ENCODE measurements around the gene INPP5E. TPM values are rescaled to one million over a fixed set of nuclear protein-coding genes. Genes with fewer than 3 reads are reported as not detected.

Gene INPP5E
- total and polyA plus RNA-seq, 2 donors (not counting 1 experiment from before 2014, with no cell fraction given): 3.9 to 7.8 TPM

DNA sequence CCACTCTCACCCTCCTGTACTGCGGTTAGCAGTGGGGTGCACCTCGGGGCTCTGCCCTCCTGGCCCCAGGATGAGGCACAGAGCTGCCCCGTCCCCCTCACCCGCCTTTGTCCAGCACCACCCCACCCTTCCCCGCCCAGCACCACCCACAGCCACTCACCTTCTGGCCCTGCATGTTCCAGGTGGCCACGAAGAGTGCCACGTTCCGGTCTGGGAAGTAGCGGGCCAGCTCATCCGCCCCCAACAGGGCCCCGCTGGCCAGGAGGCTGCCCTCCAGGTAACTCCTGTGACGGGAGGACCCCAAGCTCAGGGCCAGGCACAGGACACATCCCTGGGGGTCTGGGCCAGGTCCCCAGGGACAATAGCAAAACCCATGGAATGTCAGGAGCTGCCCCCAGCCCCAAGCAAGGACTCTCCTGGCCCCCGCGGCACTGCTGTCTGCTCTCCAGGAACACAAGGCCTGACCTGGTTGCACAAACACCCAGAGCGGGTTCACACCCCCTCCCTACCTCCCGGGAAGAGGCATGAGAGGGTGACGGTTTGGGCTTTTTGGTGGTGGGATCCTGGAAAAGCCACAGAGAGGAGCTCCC, 5.0 kb downstream of the INPP5E start:
- Histone ChIP-seq H3K36me3 (ENCODE audit: control insufficient read depth, insufficient read depth, low read length) (peaks cover 19% of the 10 kb centered on the region), H4K20me1 (ENCODE audit: control insufficient read depth, extremely low read depth, insufficient read depth, low read length) (no peaks in the 10 kb centered on the region), H2AFZ (ENCODE audit: low read length) (no peak overlapping the region), H3K79me2 (ENCODE audit: control insufficient read depth, insufficient read depth, low read length) (peaks cover 42% of the 10 kb centered on the region), H3K9ac (ENCODE audit: insufficient read depth, low read length) (no peak overlapping the region), H3K4me3 (replicated peaks in 1 of 4; ENCODE audit: control extremely low read depth in 1 of 4, insufficient read depth in 1 of 4, low read depth in 3 of 4, low read length in 4 of 4) (no peak overlapping the region), H3K27me3 (ENCODE audit: control insufficient read depth, insufficient read depth, low read length) (no peaks in the 10 kb centered on the region), H3K4me1 (ENCODE audit: control insufficient read depth, extremely low read depth, insufficient read depth, low read length) (peaks cover 8% of the 10 kb centered on the region), H3K9me3 (ENCODE audit: control insufficient read depth, insufficient read depth, low read depth, low read length) (no peaks in the 10 kb centered on the region), H3K27ac (ENCODE audit: insufficient read depth, low read length) (no peak overlapping the region), H3K4me2 (ENCODE audit: extremely low read depth, insufficient read depth, low read length) (no peak overlapping the region)
- no peak for DNase-seq (ENCODE audit: low read depth in 2 of 2)
- no peak for TF ChIP-seq EZH2 (IDR thresholded peaks at IDR 0.05; ENCODE audit: low read length, missing control alignments)
- TF ChIP-seq, protein P1, sequence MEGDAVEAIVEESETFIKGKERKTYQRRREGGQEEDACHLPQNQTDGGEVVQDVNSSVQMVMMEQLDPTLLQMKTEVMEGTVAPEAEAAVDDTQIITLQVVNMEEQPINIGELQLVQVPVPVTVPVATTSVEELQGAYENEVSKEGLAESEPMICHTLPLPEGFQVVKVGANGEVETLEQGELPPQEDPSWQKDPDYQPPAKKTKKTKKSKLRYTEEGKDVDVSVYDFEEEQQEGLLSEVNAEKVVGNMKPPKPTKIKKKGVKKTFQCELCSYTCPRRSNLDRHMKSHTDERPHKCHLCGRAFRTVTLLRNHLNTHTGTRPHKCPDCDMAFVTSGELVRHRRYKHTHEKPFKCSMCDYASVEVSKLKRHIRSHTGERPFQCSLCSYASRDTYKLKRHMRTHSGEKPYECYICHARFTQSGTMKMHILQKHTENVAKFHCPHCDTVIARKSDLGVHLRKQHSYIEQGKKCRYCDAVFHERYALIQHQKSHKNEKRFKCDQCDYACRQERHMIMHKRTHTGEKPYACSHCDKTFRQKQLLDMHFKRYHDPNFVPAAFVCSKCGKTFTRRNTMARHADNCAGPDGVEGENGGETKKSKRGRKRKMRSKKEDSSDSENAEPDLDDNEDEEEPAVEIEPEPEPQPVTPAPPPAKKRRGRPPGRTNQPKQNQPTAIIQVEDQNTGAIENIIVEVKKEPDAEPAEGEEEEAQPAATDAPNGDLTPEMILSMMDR (conservative IDR thresholded peaks at IDR 0.05 in 1 of 2, IDR thresholded peaks at IDR 0.05 in 1 of 2; ENCODE audit: low read depth in 1 of 2, low read length in 2 of 2): no peak

- DNase-seq (ENCODE audit: low read depth in 2 of 2): no peak
- Histone ChIP-seq H4K20me1 (ENCODE audit: control insufficient read depth, extremely low read depth, insufficient read depth, low read length) (no peaks in the 10 kb centered on the region), H3K4me1 (ENCODE audit: control insufficient read depth, extremely low read depth, insufficient read depth, low read length) (peaks cover 8% of the 10 kb centered on the region), H3K27me3 (ENCODE audit: control insufficient read depth, insufficient read depth, low read length) (no peaks in the 10 kb centered on the region), H3K79me2 (ENCODE audit: control insufficient read depth, insufficient read depth, low read length) (peaks cover 41% of the 10 kb centered on the region), H3K9ac (ENCODE audit: insufficient read depth, low read length) (no peak overlapping the region), H2AFZ (ENCODE audit: low read length) (no peak overlapping the region), H3K4me2 (ENCODE audit: extremely low read depth, insufficient read depth, low read length) (no peak overlapping the region), H3K9me3 (ENCODE audit: control insufficient read depth, insufficient read depth, low read depth, low read length) (no peaks in the 10 kb centered on the region), H3K4me3 (replicated peaks in 1 of 4; ENCODE audit: control extremely low read depth in 1 of 4, insufficient read depth in 1 of 4, low read depth in 3 of 4, low read length in 4 of 4) (no peak overlapping the region), H3K36me3 (ENCODE audit: control insufficient read depth, insufficient read depth, low read length) (peaks cover 25% of the 10 kb centered on the region), H3K27ac (ENCODE audit: insufficient read depth, low read length) (no peak overlapping the region)
- TF ChIP-seq EZH2 (IDR thresholded peaks at IDR 0.05; ENCODE audit: low read length, missing control alignments): no peak
- TF ChIP-seq, protein P1 (conservative IDR thresholded peaks at IDR 0.05 in 1 of 2, IDR thresholded peaks at IDR 0.05 in 1 of 2; ENCODE audit: low read depth in 1 of 2, low read length in 2 of 2): no peak
These were observed 5.6 kb downstream of the INPP5E start for GRCh38 chr9:136433849-136434579.

DNA sequence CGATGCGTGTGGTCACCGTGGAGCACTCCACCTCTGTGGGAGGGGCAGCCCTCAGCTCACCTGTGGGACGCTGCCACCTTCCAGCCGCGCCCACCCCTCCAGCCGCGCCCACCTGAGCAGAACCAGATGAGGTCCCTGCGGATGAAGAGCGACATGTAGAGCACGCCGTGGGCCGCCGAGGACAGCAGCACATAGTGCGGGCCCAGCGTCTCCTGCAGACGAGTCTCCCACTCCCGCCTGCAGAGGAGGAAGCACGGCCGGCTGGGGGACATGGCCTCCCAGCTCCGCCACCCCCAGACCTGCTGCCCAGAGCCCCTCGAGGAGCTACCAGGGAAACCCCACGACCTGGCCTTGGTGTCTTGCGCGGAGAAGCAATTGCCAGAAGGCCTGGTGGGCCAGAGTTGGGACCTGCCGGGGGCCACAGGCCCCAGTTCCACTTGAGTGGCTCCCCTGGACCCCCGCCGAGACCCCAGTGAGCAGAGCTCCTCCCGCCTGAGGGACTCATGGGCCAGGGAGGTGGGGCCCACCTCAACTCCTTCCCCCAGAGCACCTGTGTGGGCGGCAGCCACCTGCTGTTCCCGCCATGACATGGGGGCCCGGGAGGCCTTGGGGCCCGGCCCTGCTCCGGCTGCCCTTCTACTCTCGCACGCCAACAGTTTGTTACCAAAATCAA, 6.5 kb downstream of the INPP5E start:
- no peaks in the 10 kb centered on the region for H3K9me3 ChIP-seq (ENCODE audit: control insufficient read depth, insufficient read depth, low read depth, low read length)
- TF ChIP-seq EZH2 (IDR thresholded peaks at IDR 0.05; ENCODE audit: low read length, missing control alignments): no peak
- TF ChIP-seq, protein P1 (conservative IDR thresholded peaks at IDR 0.05 in 1 of 2, IDR thresholded peaks at IDR 0.05 in 1 of 2; ENCODE audit: low read depth in 1 of 2, low read length in 2 of 2): no peak
- H3K4me1 ChIP-seq (ENCODE audit: control insufficient read depth, extremely low read depth, insufficient read depth, low read length): peaks cover 8% of the 10 kb centered on the region
- H3K36me3 ChIP-seq (ENCODE audit: control insufficient read depth, insufficient read depth, low read length): peaks cover 28% of the 10 kb centered on the region
- no peaks in the 10 kb centered on the region for H4K20me1 ChIP-seq (ENCODE audit: control insufficient read depth, extremely low read depth, insufficient read depth, low read length)
- no peak for DNase-seq (ENCODE audit: low read depth in 2 of 2)
- peaks cover 33% of the 10 kb centered on the region for H3K79me2 ChIP-seq (ENCODE audit: control insufficient read depth, insufficient read depth, low read length)
- H3K27ac ChIP-seq (ENCODE audit: insufficient read depth, low read length): no peak overlapping the region
- H3K4me2 ChIP-seq (ENCODE audit: extremely low read depth, insufficient read depth, low read length): no peak overlapping the region
- no peak overlapping the region for H3K9ac ChIP-seq (ENCODE audit: insufficient read depth, low read length)
- H2AFZ ChIP-seq (ENCODE audit: low read length): no peak overlapping the region
- H3K27me3 ChIP-seq (ENCODE audit: control insufficient read depth, insufficient read depth, low read length): no peaks in the 10 kb centered on the region
- H3K4me3 ChIP-seq (replicated peaks in 1 of 4; ENCODE audit: control extremely low read depth in 1 of 4, insufficient read depth in 1 of 4, low read depth in 3 of 4, low read length in 4 of 4): no peak overlapping the region
